ENCODE measurements around the gene METTL25B.

METTL25B gene

DNA sequence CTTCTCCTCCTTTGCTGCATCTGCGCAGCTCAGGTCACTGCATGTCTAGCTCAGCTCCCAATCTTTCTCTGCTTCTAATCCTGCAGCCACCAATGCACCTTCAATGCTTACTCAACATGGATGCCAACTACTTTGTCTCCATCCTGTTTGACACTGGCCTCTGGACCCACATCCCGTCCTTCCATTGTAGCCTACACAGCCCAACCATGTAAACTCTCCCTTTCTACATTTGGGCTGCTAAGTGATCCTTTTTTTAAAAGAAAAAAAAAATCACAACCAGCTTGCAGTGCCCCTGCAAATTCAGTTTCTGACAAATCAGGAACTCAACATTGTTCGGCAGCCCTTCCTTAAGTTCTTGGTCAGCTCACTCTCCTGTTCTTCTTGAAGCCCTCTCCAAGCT lies 13.4 kb upstream of the METTL25B start:
- Histone ChIP-seq H3K27ac (no peak overlapping the region), H3K4me3 (no peak overlapping the region)

DNA sequence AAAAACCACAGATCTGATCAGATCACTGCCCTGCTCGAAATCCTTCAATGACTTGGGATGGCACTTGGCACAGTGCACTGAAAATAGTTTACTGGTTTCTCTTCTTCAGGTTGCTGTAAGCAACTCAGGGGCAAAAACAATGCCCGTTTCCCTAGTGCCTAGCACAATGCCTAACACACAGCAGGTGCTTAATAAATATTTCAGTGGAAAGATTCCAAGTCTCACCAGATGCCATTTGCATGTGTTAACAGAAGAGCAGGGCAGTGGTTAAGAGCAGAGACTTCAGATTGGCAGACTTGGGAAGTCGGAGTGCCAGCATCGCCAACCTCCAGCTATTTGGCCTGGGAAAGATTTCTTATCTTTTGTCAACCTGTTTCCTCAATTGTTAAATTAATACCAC lies 10.9 kb upstream of the METTL25B start:
- Histone ChIP-seq H3K4me3 (no peak overlapping the region), H3K27ac (no peak overlapping the region)

GRCh38 chr1:156721131-156721530 lies 7.1 kb upstream of the METTL25B start:
- Histone ChIP-seq H3K4me3 (no peak overlapping the region), H3K27ac (no peak overlapping the region)

GRCh38 chr1:156721535-156721934 lies 6.7 kb upstream of the METTL25B start:
- Histone ChIP-seq H3K27ac (no peak overlapping the region), H3K4me3 (no peak overlapping the region)

DNA sequence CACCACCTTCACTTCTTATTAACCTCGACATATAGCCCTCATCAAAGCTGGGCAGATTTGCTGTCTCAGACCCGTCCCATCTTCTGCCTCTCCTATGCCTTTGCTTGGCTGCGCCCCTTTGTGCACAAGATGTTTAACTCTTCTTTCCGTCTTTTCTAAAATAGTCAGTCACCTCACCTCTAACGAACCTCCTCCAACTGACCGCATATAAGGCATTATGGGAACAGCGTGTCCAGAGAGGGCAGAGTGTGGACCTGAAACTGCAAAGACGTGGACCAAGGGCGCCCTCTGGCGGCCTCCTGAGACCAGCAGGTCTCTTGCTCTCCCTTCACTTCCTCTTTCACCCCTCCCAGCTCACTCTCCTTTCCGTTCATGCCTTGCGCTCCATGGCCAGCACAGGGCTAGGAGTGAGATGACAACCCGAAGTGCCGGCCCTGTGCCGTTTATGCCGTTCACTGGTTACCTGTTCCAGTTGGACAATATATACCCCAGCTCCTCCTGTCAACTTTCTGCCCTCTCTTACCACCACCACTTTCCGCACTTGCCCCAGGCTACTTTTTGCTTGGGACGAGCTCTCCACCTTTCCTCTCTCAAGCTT lies 2.5 kb upstream of the METTL25B start:
- peak overlapping the region; percentile 5 to 89 (median 68) for H3K4me3 ChIP-seq
- peak overlapping the region in 7 of 21 experiments; percentile 12 to 95 (median 28) for H3K27ac ChIP-seq

DNA sequence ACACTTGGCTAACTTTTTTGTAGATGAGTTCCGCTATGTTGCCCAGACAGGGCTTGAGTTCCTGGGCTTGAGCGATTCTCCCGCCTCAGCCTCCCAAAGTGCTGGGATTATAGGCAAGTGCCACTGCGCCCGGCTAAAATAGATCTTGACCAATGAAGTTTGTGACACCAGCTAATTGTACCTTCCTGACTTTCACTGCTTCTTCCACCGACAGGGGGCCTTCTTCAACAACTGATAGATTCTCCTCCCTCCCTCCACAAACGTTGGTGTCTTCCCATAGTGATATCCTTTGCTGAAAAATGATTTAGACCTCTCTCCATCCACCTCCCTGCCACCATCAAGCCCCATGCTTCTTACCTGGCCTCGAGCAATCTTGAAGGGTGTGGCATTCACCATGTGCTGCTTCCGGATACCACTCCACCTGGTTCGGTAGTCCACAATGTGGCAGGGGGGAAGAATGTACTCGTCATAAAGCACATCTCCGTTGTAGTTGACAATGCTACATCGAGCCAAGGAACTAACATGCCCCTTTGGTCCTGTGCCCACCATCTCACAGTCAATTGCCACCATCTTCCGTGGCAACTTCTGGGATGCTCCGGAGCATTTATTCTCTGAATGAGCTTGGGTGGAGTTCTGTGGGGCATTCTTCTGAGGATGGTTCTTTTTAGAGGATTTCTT lies 1.6 kb upstream of the METTL25B start:
- H3K4me3 ChIP-seq, result peak overlapping the region; percentile 5 to 89 (median 70)
- H3K27ac ChIP-seq, result peak overlapping the region in 7 of 21 experiments; percentile 12 to 96 (median 17)

- Histone ChIP-seq H3K4me3 (peak overlapping the region; percentile 68 to 89 (median 80)), H3K27ac (peak overlapping the region in 18 of 21 experiments; percentile 93 to 98 (median 96))
Observed at GRCh38 chr1:156727492-156727891, 777 bp upstream of the METTL25B start.

DNA sequence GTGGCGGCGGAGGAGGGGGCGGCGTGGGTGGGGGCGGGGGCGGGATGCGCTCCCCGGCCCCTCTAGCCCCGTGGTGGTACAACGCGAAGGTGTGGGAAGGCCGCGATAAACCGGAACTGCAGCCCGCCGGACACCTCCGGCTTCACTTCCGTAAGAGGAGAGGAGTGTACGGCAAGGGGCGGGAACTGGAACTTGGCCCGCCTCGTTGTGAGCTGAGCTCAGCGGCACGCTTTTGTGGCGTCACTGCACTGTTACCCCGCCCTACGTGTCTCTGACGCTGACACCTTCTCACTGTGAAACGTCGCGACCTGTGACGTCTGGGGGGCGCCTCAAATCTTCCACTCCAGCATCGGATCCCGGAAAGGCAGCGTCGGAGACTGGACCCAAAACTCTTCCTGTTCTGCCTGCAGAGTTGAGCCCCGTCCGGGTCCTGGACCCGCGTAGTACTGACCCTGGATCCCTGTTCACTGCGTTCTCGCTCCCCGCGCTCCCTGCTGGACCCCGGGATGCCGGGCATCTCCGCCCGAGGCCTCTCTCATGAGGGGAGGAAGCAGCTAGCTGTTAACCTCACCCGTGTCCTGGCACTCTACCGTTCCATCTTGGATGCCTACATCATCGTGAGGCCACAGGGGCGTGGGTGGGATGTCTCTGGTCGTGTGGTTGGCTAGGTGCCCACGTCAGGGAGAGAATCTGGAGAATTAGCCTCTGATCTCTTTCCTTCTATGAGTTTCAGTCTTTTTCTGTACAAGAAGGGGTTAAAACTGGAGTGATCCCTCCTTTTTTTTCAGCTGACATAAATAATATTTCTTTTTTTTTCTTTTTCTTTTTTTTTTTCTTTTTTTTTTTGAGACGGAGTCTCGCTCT lies 562 bp downstream of the METTL25B start, which contains the start of gene ISG20L2:
TSS of gene ISG20L2 (minus strand) at position 168 of the 864 bp plus-strand sequence. CDS start 1,114 bp downstream, outside the sequence.
- Histone ChIP-seq H3K4me3 (peak within 1 kb of the TSS; percentile 68 to 89 (median 80)), H3K27ac (peak within 1 kb of the TSS; percentile 64 to 98 (median 96))

- no peak overlapping the region for H3K4me3 ChIP-seq
- no peak overlapping the region for H3K27ac ChIP-seq
Observed at GRCh38 chr1:156733989-156734584, 5.8 kb downstream of the METTL25B start.

GRCh38 chr1:156738407-156738806 lies 10.1 kb downstream of the METTL25B start:
- Histone ChIP-seq H3K4me3 (no peak overlapping the region), H3K27ac (no peak overlapping the region)

- Histone ChIP-seq H3K27ac (no peak overlapping the region), H3K4me3 (no peak overlapping the region)
Observed at GRCh38 chr1:156738916-156739315, 10.6 kb downstream of the METTL25B start.

DNA sequence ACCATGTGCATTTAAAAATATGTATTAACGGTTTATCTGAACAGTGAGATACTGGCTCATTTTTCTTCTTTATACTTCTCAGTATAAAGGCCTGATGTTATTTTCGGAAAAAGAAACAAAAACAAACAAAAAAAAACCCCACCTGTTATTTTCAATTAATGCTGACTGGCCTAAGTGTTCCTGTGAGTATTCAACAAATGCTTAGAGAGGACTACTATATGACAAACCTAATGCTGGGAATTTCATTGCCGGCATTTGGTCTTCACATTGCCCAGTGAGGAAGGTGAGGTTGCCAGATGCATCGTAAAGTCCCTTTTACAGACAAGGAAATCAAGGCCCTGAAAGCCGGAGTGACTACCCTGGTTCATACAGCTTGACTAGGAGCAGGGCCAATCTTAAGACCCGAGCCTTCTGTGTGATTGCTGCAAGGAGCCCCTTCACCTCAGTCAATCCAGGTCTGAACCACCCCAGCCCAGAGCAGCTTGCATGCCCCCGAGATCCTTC lies 12.0 kb downstream of the METTL25B start:
- Histone ChIP-seq H3K4me3 (peak overlapping the region; percentile 44 to 77 (median 62)), H3K27ac (peak overlapping the region; percentile 24 to 91 (median 83))

- H3K27ac ChIP-seq, result peak within 1 kb of the TSS; percentile 25 to 91 (median 85)
- peak within 1 kb of the TSS; percentile 44 to 77 (median 62) for H3K4me3 ChIP-seq
Observed at GRCh38 chr1:156740741-156741480, 12.6 kb downstream of the METTL25B start, which contains the start of gene MRPL24. Gene MRPL24, minus strand, starts transcription at chr1:156741088. Its CDS starts 2,384 bp downstream, at chr1:156738704.

GRCh38 chr1:156741481-156741983 lies 13.3 kb downstream of the METTL25B start:
- Histone ChIP-seq H3K27ac (peak overlapping the region; percentile 25 to 90 (median 85)), H3K4me3 (peak overlapping the region in 3 of 7 experiments; percentile 8 to 77 (median 66))

- H3K27ac ChIP-seq, result peak overlapping the region in 18 of 21 experiments; percentile 12 to 90 (median 85)
Observed at GRCh38 chr1:156742017-156742416, 13.7 kb downstream of the METTL25B start.

GRCh38 chr1:156742801-156743200 lies 14.5 kb downstream of the METTL25B start:
- no peak overlapping the region for H3K4me3 ChIP-seq
- H3K27ac ChIP-seq, result peak overlapping the region in 5 of 21 experiments; percentile 16 to 98 (median 80)

More at GRCh38 chr1:156742017-156742416, 13.7 kb downstream of the METTL25B start:
- no peak overlapping the region for H3K4me3 ChIP-seq

DNA sequence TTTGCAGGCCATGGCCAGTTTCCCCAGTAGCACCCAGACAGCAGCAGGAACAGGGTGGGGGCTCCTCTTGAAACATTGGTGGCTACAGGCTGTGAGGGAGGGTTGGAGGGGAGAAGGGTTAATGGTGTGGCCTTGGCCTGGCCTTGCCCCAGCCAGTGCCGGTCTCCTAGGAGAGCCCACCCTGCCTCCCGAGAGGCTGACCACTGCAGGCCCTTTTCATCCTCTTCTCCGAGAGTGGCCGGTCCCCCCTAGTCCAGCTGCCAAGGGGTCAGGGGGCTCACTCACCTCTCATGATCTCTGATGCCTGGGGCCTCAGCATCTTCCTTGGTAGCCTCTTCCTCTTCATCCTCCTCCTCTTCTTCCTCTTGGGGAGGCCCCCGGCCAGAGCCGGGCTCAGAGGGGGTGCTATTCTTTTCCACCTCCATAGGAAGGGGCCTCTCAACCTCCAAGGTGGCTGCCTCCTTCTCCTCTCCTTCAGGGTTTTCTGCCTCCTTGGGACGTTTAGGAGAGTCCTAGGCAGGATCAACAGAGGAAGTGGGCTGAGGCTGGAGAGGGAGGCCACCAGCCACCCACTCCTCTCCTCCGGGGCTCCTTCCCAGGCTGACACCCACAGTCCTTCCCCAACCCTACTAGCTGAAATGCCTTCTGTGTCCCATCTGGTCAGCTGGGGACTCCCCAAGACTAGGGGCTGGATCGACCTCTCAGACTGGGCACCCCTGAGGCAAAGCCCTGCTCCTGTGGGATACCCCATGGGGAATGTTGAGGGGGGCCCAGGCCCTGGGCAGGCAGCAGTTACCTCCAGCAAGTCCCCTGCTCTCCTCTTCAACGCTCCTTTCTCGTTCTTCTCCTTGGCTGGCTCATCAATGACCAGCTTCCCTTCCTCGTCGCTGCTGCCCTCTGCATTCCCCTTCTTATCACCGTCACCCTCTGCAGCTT lies 15.4 kb downstream of the METTL25B start:
- Histone ChIP-seq H3K4me3 (no peak overlapping the region), H3K27ac (peak overlapping the region in 10 of 21 experiments; percentile 11 to 100 (median 77))

Data from skin epidermis (tissue), 12 donors.